Retinal pigment epithelial cell (primary cell): ENCODE results near the gene TSPAN5.

Source experiments
- DNase-seq: peaks from one replicate; pipeline ENCODE4 v3.0.0-alpha.2; 2010; ENCODE audit warnings: low read depth
- H3K4me3 ChIP-seq: 2 replicates; pipeline ENCODE4 v1.5.1; 2011; ENCODE audit warnings: mild to moderate bottlenecking, low read length, control low read depth, moderate library complexity
- CTCF ChIP-seq: conservative IDR thresholded peaks from 2 replicates; pipeline ENCODE4 v1.5.1; 2011; ENCODE audit warnings: low read depth, low read length, control low read depth, inconsistent platforms

The TSPAN5 gene

GRCh38 chr4:98626350-98626749, 32.1 kb downstream of the TSPAN5 start:
- no peak overlapping the region for H3K4me3 ChIP-seq
- DNase-seq, result no peak
- TF ChIP-seq CTCF, result peak; percentile 11

- no peak overlapping the region for H3K4me3 ChIP-seq
- no peak for DNase-seq
- TF ChIP-seq CTCF, result no peak
Measured at GRCh38 chr4:98625920-98626319, 32.5 kb downstream of the TSPAN5 start.

GRCh38 chr4:98625399-98625798, 33.0 kb downstream of the TSPAN5 start:
- no peak for TF ChIP-seq CTCF
- DNase-seq, result no peak
- H3K4me3 ChIP-seq, result no peak overlapping the region

GRCh38 chr4:98624642-98625041, 33.8 kb downstream of the TSPAN5 start:
- no peak overlapping the region for H3K4me3 ChIP-seq
- TF ChIP-seq CTCF, result no peak
- no peak for DNase-seq

- H3K4me3 ChIP-seq, result no peak overlapping the region
- no peak for TF ChIP-seq CTCF
- no peak for DNase-seq
Measured at GRCh38 chr4:98624144-98624543, 34.3 kb downstream of the TSPAN5 start.

- TF ChIP-seq CTCF, result no peak
- DNase-seq, result no peak
Measured at GRCh38 chr4:98623126-98623802, 35.1 kb downstream of the TSPAN5 start.

GRCh38 chr4:98620087-98620784, 38.2 kb downstream of the TSPAN5 start:
- no peak for DNase-seq
- no peak overlapping the region for H3K4me3 ChIP-seq
- no peak for TF ChIP-seq CTCF

More at GRCh38 chr4:98623126-98623802, 35.1 kb downstream of the TSPAN5 start:
- H3K4me3 ChIP-seq, result no peak overlapping the region
